HL-60 (cell line): ENCODE data around the gene TM7SF3.

Experiments
- DNase-seq, 2 experiments: peaks; one replicate each; pipeline ENCODE4 v3.0.0-alpha.2; 2010 to 2020; ENCODE audit warnings: low read depth in 1 of 2, low spot score in 1 of 2
- H3K27ac ChIP-seq: fragments of 250-450 bp; sonication (Bioruptor Pico); replicated peaks from 2 replicates; pipeline ENCODE4 v1.5.1; 2020; ENCODE audit warnings: mild to moderate bottlenecking, moderate library complexity
- H3K27me3 ChIP-seq: fragments of 250-450 bp; sonication (Bioruptor Pico); 2 replicates; pipeline ENCODE4 v1.5.1; 2021; ENCODE audit warnings: mild to moderate bottlenecking, moderate library complexity; ENCODE audit not compliant: insufficient read depth, poor library complexity, severe bottlenecking
- H3K4me3 ChIP-seq: replicated peaks from 2 replicates; pipeline ENCODE4 v1.5.1; 2011; ENCODE audit warnings: mild to moderate bottlenecking, control low read depth, low read length; ENCODE audit not compliant: insufficient read depth
- GABPA ChIP-seq: IDR thresholded peaks from 2 replicates; pipeline ENCODE4 v1.6.1; 2012; ENCODE audit warnings: low read depth
- POLR2AphosphoS5 ChIP-seq: IDR thresholded peaks from 2 replicates; pipeline ENCODE4 v1.6.1; 2012; ENCODE audit warnings: low read depth
- SPI1 ChIP-seq: IDR thresholded peaks from 2 replicates; pipeline ENCODE4 v1.6.1; 2012; ENCODE audit warnings: low read depth, mild to moderate bottlenecking, borderline replicate concordance
- TF ChIP-seq, protein P1 (sequence below): IDR thresholded peaks from one replicate; pipeline ENCODE4 v1.5.1; 2011; ENCODE audit warnings: low read length, control low read depth, inconsistent platforms; ENCODE audit not compliant: insufficient read depth
- TF ChIP-seq, protein P2 (sequence below): IDR thresholded peaks from 2 replicates; pipeline ENCODE4 v1.6.1; 2012; ENCODE audit warnings: low read depth; ENCODE audit not compliant: insufficient replicate concordance

The TM7SF3 gene

DNA sequence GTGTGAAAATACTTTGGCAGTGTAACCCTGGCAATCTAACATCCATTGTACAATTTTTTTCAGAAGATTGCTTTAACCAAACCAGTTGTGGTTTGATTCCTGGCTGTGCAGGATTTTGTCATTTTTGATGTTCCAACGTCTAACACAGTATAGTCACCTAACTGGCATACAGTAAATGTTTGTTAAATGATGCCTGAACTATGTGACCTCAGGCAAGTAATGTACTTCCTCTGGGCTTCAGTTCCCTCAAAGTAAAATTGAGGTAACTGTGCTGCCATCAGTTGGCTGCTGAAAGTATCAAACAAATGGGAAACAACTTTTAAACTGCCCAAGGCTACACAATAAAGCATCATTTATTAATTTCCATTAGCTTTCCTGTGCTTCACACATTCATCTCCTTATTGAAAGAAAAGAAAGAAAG, 4.3 kb downstream of the TM7SF3 start:
- TF ChIP-seq SPI1 (peak; percentile 50; the same call in 1 of the 2 replicates), GABPA (no peak)
- TF ChIP-seq, protein P1, sequence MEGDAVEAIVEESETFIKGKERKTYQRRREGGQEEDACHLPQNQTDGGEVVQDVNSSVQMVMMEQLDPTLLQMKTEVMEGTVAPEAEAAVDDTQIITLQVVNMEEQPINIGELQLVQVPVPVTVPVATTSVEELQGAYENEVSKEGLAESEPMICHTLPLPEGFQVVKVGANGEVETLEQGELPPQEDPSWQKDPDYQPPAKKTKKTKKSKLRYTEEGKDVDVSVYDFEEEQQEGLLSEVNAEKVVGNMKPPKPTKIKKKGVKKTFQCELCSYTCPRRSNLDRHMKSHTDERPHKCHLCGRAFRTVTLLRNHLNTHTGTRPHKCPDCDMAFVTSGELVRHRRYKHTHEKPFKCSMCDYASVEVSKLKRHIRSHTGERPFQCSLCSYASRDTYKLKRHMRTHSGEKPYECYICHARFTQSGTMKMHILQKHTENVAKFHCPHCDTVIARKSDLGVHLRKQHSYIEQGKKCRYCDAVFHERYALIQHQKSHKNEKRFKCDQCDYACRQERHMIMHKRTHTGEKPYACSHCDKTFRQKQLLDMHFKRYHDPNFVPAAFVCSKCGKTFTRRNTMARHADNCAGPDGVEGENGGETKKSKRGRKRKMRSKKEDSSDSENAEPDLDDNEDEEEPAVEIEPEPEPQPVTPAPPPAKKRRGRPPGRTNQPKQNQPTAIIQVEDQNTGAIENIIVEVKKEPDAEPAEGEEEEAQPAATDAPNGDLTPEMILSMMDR = no peak
- H3K27me3 ChIP-seq = no peaks in the 10 kb centered on the region
- no peak overlapping the region for H3K4me3 ChIP-seq
- DNase-seq = peak in 1 of 2 experiments; percentile 38
- H3K27ac ChIP-seq = no peak overlapping the region

DNA sequence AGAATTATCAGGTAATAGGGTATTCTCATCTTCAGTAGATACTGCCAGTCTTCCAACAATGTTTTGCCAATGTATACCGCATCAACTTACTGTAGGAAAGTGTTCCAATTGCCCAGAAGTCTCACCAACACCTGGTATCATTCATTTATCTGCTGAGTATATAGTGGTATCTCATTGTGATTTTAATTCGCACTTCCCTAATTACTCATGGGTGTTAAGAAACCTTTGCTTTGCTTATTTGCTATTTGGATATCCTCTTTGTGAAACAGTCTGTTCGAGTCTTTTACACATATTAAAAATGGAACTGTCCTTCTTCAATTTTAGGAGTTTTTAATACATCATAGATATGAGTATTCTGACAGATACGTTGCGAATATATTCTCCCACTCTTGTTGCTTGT, 6.1 kb downstream of the TM7SF3 start:
- H3K27me3 ChIP-seq = no peaks in the 10 kb centered on the region
- peak overlapping the region; percentile 20; the same call in 1 of the 2 replicates for H3K27ac ChIP-seq
- no peak for DNase-seq
- TF ChIP-seq POLR2AphosphoS5 (no peak), SPI1 (peak; percentile 88)
- no peak overlapping the region for H3K4me3 ChIP-seq

DNA sequence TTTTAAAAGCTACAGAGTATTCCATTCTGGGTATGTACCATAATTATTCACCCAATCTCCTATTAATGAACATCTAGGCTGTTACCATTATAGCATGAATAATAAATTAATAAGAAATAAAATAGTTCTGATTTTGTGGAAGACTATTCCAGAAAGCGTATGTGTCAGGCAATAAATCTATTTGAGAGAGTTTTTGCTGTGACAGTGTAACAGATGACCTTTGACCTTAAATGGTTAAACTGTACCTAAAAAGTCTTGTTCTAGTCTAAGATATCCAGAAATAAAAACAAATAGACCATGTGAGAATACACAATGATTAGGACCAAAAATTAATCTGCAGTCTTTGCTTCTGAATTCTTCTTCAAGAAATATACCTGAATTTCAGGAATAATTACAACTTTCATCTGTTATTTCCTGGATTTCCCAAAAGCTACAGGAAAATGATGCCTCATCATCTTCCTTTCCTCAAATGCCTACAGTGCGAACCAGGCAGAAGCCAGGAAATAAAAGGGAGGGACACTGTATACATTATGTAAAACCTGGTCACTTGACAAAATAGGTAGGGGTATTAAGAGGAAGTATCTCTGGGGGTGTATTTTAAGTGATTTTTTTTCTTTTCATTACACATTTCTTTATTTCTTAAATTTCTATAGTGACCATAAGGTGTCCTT, 7.3 kb downstream of the TM7SF3 start:
- TF ChIP-seq POLR2AphosphoS5 = no peak
- TF ChIP-seq, protein P2, sequence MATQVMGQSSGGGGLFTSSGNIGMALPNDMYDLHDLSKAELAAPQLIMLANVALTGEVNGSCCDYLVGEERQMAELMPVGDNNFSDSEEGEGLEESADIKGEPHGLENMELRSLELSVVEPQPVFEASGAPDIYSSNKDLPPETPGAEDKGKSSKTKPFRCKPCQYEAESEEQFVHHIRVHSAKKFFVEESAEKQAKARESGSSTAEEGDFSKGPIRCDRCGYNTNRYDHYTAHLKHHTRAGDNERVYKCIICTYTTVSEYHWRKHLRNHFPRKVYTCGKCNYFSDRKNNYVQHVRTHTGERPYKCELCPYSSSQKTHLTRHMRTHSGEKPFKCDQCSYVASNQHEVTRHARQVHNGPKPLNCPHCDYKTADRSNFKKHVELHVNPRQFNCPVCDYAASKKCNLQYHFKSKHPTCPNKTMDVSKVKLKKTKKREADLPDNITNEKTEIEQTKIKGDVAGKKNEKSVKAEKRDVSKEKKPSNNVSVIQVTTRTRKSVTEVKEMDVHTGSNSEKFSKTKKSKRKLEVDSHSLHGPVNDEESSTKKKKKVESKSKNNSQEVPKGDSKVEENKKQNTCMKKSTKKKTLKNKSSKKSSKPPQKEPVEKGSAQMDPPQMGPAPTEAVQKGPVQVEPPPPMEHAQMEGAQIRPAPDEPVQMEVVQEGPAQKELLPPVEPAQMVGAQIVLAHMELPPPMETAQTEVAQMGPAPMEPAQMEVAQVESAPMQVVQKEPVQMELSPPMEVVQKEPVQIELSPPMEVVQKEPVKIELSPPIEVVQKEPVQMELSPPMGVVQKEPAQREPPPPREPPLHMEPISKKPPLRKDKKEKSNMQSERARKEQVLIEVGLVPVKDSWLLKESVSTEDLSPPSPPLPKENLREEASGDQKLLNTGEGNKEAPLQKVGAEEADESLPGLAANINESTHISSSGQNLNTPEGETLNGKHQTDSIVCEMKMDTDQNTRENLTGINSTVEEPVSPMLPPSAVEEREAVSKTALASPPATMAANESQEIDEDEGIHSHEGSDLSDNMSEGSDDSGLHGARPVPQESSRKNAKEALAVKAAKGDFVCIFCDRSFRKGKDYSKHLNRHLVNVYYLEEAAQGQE = no peak
- no peak for TF ChIP-seq GABPA
- TF ChIP-seq SPI1 = no peak
- TF ChIP-seq, protein P1 = no peak
- H3K27me3 ChIP-seq = no peaks in the 10 kb centered on the region
- no peak for DNase-seq
- no peak overlapping the region for H3K4me3 ChIP-seq
- no peak overlapping the region for H3K27ac ChIP-seq

DNA sequence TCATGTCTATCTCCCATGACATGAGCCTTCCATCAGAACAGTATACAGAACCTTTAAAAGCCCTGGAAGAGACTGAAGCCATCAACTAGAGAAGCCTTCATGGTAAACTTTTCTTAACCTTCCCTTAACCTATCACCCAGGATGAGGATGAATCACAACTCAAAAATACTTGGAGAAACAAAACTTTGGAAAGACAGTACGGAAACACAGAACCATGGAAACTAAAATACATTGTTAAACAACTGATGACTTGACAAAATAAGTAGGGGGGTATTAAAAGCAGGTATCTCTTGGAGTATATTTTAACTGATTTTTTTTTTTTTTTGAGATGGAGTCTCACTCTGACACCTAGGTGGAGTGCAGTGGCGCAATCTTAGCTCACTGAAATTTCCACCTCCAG, 8.7 kb downstream of the TM7SF3 start:
- H3K27ac ChIP-seq = no peak overlapping the region
- DNase-seq = no peak
- no peak overlapping the region for H3K4me3 ChIP-seq
- TF ChIP-seq SPI1 (no peak), GABPA (no peak), POLR2AphosphoS5 (no peak)
- TF ChIP-seq, protein P1 = no peak
- TF ChIP-seq, protein P2 = no peak
- H3K27me3 ChIP-seq = no peaks in the 10 kb centered on the region
